Uterus (tissue), 4 donors: ENCODE results near the gene SPANXN1. TPM values are rescaled to one million over a fixed set of nuclear protein-coding genes. Genes with fewer than 3 reads are reported as not detected.
"Not testable (repeated sequence)": the region's sequence is repeated elsewhere in the genome, so short reads cannot be mapped to it uniquely, and the experiment has no call there.

Experiments used
- DNase-seq, 2 donors: peaks; one replicate each; pipeline ENCODE4 v3.0.0-alpha.2; 2019 to 2020
- H3K27ac ChIP-seq, 2 donors: fragments of 200-600 bp; sonication (generic); 1 replicate in 1 of 2; 2 replicates in 1 of 2; pipeline ENCODE4 v1.5.1; 2016 to 2018
- H3K27me3 ChIP-seq, 2 donors: fragments of 200-600 bp; sonication (generic); one replicate each; pipeline ENCODE4 v1.5.1; 2018 to 2019; ENCODE audit warnings: control low read depth in 1 of 2
- H3K36me3 ChIP-seq, 2 donors: fragments of 200-600 bp; sonication (generic); one replicate each; pipeline ENCODE4 v1.5.1; 2019; ENCODE audit warnings: control low read depth in 1 of 2
- H3K4me1 ChIP-seq, 2 donors: fragments of 200-600 bp; sonication (generic); one replicate each; pipeline ENCODE4 v1.5.1; 2018 to 2019; ENCODE audit warnings: control low read depth in 1 of 2
- H3K4me3 ChIP-seq, 2 donors: fragments of 200-600 bp; sonication (generic); 1 replicate in 1 of 2; 2 replicates in 1 of 2; pipeline ENCODE4 v1.5.1; 2018 to 2019; ENCODE audit warnings: mild to moderate bottlenecking in 1 of 2
- H3K9me3 ChIP-seq, 2 donors: fragments of 200-600 bp; sonication (generic); one replicate each; pipeline ENCODE4 v1.5.1; 2019; ENCODE audit warnings: control low read depth in 1 of 2
- POLR2A ChIP-seq, 2 donors: fragments of 450-650 bp; IDR thresholded peaks; one replicate each; pipeline ENCODE4 v1.6.1; 2016; ENCODE audit warnings: antibody characterized with exemption in 2 of 2, mild to moderate bottlenecking in 1 of 2, moderate library complexity in 1 of 2
- intact Hi-C: fragments of 100-400 bp; cut with DNase I; formaldehyde crosslinking; loops from one replicate; pipeline ENCODE4 v1.15.1; 2023; ENCODE audit warnings: low total_unique reads
- total RNA-seq, 4 donors: library from RNA; depleted of rRNA in 3 of 4; stranded (reverse); fragments of >200 nt in 3 of 4; gene quantifications; one replicate each; pipeline versions ENCODE4 v1.1.0 to v1.2.4, GENCODE V29; 2014 to 2023
- TF ChIP-seq, protein P1 (sequence below), 4 experiments: fragments of 200-600 bp in 2 of 4; fragments of 450-650 bp in 2 of 4; sonication (generic) in 2 of 4; IDR thresholded peaks; one replicate each; pipeline ENCODE4 v1.5.1; 2016 to 2019; ENCODE audit warnings: antibody characterized with exemption in 4 of 4, mild to moderate bottlenecking in 2 of 4, moderate library complexity in 1 of 4
- donor health status: DM: yes; HTN: yes; CAD: no.

The SPANXN1 gene, protein sequence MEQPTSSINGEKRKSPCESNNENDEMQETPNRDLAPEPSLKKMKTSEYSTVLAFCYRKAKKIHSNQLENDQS
- total RNA-seq = not detected

DNA sequence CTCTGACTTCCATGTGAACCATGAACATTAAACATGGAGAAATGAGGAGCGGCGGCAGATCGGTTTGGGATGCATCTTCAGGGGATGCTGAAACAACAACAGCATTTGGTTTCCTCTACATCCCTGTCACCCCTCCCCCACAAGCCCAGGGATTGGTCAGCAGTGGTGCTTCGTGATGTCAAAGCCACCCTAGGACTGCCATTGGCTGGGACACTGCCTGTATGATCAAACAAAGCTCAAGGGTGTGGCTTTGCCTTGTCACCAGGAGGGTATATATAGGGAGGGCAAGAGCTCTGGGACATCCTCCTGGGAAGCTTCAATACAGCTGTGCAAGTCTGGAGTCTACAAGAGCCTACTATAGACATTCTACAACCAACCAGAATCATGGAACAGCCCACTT is at the start of gene SPANXN1:
Gene SPANXN1, plus strand, starts transcription at position 301 of the 400 bp plus-strand sequence. Its CDS starts 84 bp downstream, at position 385.
- H3K4me3 ChIP-seq, DNase-seq, intact Hi-C loops, H3K27me3 ChIP-seq, H3K9me3 ChIP-seq, H3K4me1 ChIP-seq, H3K36me3 ChIP-seq, H3K27ac ChIP-seq: not testable (repeated sequence)

DNA sequence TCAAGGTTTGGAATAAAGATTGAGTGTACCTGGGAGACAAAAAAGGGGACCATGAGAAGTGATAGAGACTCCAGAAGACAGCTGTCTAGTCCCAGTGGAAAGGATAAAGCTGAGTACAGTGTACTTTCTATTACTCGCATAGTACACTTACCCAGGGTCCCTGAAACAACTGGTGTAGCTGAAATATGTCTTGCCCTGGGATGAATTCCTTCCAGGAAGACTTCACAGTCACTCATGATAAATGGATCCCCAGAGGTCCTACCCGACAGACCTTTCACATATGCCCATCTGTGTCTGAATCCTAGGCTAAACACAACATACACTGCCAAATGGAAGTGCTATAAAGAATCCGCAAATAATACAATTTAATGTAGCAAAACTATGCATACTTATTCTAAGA is 48.2 kb upstream of the SPANXN1 start:
- intact Hi-C loops = no loop called here
- no peak overlapping the region for H3K27ac ChIP-seq

DNA sequence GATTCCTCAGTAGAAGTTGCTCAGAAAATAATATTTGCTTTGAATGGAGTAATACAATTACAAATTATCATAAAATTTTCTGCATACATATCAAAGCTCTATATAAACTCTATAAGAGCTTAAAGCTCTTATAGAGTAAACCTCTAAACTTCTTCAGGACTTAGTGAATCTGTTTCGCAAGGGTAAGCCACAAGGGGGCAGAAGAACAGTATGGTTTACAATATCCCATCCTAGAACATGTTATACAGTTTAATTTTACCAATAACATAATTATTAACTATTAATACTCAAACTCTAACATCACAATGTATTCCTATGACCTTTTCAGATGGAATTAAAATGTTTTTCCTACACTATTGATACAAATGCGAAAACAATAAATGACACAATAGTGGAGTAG is 33.8 kb upstream of the SPANXN1 start:
- intact Hi-C loops = no loop called here
- Histone ChIP-seq H3K4me3 (no peak overlapping the region), H3K4me1 (no peaks in the 10 kb centered on the region)

More for the DNA sequence above, 48.2 kb upstream of the SPANXN1 start:
- H3K4me3 ChIP-seq = no peak overlapping the region
- H3K4me1 ChIP-seq = no peaks in the 10 kb centered on the region
- H3K27me3 ChIP-seq = no peaks in the 10 kb centered on the region
- no peaks in the 10 kb centered on the region for H3K36me3 ChIP-seq
- TF ChIP-seq POLR2A (IDR thresholded peaks at IDR 0.05) = no peak
- TF ChIP-seq, protein P1, sequence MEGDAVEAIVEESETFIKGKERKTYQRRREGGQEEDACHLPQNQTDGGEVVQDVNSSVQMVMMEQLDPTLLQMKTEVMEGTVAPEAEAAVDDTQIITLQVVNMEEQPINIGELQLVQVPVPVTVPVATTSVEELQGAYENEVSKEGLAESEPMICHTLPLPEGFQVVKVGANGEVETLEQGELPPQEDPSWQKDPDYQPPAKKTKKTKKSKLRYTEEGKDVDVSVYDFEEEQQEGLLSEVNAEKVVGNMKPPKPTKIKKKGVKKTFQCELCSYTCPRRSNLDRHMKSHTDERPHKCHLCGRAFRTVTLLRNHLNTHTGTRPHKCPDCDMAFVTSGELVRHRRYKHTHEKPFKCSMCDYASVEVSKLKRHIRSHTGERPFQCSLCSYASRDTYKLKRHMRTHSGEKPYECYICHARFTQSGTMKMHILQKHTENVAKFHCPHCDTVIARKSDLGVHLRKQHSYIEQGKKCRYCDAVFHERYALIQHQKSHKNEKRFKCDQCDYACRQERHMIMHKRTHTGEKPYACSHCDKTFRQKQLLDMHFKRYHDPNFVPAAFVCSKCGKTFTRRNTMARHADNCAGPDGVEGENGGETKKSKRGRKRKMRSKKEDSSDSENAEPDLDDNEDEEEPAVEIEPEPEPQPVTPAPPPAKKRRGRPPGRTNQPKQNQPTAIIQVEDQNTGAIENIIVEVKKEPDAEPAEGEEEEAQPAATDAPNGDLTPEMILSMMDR (IDR thresholded peaks at IDR 0.05) = no peak
- no peaks in the 10 kb centered on the region for H3K9me3 ChIP-seq
- no peak for DNase-seq

DNA sequence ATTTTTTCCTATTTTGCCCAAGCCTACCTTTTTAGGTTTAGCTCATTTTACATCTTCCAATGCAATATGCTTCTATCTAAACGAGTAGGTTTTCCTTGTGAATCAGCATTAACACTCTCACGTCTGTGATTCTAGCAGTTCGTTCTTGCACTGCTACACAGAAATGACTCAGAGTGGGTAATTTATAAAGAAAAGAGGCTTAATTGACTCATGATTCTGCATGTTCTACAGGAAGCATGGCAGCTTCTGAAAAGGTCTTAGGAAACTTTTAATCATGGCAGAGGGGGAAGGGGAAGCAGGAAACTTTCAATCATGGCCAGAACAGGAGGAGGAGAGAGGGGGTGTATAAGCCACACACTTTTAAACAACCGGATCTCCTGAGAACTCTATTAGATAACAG is 44.9 kb downstream of the SPANXN1 start:
- TF ChIP-seq, protein P1 (IDR thresholded peaks at IDR 0.05) = no peak
- no peak for TF ChIP-seq POLR2A (IDR thresholded peaks at IDR 0.05)
- H3K4me1 ChIP-seq = no peaks in the 10 kb centered on the region
- no peaks in the 10 kb centered on the region for H3K27me3 ChIP-seq
- no peaks in the 10 kb centered on the region for H3K9me3 ChIP-seq
- H3K36me3 ChIP-seq = no peaks in the 10 kb centered on the region
- no peak overlapping the region for H3K4me3 ChIP-seq
- intact Hi-C loops = no loop called here
- DNase-seq = no peak
- H3K27ac ChIP-seq = no peak overlapping the region

More for the DNA sequence above, 33.8 kb upstream of the SPANXN1 start:
- no peaks in the 10 kb centered on the region for H3K27me3 ChIP-seq
- no peaks in the 10 kb centered on the region for H3K9me3 ChIP-seq
- no peaks in the 10 kb centered on the region for H3K36me3 ChIP-seq
- no peak for TF ChIP-seq POLR2A (IDR thresholded peaks at IDR 0.05)
- TF ChIP-seq, protein P1 (IDR thresholded peaks at IDR 0.05) = no peak
- DNase-seq = no peak
- no peak overlapping the region for H3K27ac ChIP-seq
